ENCODE results near the gene TFPI.

The TFPI gene

DNA sequence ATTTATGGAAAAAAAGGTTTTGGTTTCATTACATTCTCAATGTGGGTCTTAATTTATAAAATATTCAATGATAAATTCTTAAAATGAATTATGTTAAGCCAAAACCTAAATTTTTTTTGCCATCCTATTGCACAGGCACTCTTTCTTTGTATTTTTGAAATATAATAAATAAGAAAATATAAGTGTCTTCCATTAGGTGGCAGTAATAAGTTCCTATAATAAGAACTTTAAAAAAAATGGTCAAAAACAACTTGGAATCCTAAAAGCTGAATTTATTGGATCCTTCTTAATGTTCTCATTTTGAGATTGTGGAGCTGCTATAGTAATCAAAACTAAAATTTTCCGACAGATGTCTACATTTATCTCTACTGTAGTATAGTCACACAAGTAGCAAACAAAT is 111.9 kb downstream of the TFPI start:
- in situ Hi-C loops (cut with HindIII; ENCODE audit: low sequenced_read_pairs) = no loop called here
- no peak overlapping the region for H3K4me3 ChIP-seq (ENCODE audit: low read depth, low read length)
- no peak for DNase-seq (ENCODE audit: low read depth)
- TF ChIP-seq, protein P1, sequence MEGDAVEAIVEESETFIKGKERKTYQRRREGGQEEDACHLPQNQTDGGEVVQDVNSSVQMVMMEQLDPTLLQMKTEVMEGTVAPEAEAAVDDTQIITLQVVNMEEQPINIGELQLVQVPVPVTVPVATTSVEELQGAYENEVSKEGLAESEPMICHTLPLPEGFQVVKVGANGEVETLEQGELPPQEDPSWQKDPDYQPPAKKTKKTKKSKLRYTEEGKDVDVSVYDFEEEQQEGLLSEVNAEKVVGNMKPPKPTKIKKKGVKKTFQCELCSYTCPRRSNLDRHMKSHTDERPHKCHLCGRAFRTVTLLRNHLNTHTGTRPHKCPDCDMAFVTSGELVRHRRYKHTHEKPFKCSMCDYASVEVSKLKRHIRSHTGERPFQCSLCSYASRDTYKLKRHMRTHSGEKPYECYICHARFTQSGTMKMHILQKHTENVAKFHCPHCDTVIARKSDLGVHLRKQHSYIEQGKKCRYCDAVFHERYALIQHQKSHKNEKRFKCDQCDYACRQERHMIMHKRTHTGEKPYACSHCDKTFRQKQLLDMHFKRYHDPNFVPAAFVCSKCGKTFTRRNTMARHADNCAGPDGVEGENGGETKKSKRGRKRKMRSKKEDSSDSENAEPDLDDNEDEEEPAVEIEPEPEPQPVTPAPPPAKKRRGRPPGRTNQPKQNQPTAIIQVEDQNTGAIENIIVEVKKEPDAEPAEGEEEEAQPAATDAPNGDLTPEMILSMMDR (IDR thresholded peaks at IDR 0.05; ENCODE audit: low read depth, low read length, missing control alignments) = no peak

DNA sequence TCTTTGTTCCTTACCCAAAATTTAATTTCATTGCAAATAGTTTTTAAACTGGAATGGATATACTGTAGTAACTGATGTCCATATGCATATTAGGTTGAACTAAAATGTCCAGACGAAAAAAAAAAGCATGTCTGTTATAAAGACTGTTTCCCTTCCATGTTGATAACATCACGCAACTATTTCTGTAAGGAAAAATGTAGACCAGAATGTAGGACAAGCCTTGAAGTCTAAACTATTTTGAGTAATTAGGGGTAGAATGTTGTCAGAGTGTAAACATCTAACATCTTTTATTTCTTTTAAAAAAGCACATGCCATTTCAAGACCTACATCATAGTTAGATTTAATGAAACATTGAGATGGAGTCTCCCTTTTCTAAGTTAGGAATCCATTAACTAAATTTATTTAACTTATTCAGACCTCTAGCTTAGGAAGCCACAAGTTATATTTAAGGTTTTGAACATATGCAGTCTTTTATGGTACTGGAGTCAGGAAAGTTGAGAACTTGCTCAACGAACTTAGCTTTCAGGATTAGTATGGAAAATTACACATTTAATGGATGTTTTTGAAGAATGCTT is 114.0 kb downstream of the TFPI start:
- in situ Hi-C loops (cut with HindIII; ENCODE audit: low sequenced_read_pairs) = no loop called here

DNA sequence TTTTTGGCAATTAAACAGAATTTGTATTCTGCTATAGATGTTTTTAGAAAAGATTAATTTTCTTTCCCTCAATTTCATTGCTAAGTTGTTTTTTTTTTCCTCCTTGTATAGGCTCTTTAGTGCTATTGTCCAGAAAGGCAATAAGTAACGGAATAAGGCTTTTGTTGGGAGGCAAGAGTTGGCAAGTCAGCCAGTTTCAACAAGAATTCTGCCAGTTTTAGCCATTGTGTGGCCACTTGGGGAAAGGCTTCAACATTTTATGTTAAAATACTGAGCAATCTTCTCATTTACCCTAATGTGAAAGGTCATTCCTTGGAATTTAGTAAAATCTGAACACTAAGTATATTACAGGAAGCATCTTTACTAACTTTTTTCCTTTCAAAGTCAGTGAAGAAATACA is 115.8 kb downstream of the TFPI start:
- no peak for DNase-seq (ENCODE audit: low read depth)
- in situ Hi-C loops (cut with HindIII; ENCODE audit: low sequenced_read_pairs) = no loop called here
- H3K4me3 ChIP-seq (ENCODE audit: low read depth, low read length) = no peak overlapping the region
- TF ChIP-seq, protein P1 (IDR thresholded peaks at IDR 0.05; ENCODE audit: low read depth, low read length, missing control alignments) = no peak

More for the DNA sequence above, 114.0 kb downstream of the TFPI start:
- H3K4me3 ChIP-seq (ENCODE audit: low read depth, low read length) = no peak overlapping the region
- DNase-seq (ENCODE audit: low read depth) = no peak
- TF ChIP-seq, protein P1 (IDR thresholded peaks at IDR 0.05; ENCODE audit: low read depth, low read length, missing control alignments) = no peak

DNA sequence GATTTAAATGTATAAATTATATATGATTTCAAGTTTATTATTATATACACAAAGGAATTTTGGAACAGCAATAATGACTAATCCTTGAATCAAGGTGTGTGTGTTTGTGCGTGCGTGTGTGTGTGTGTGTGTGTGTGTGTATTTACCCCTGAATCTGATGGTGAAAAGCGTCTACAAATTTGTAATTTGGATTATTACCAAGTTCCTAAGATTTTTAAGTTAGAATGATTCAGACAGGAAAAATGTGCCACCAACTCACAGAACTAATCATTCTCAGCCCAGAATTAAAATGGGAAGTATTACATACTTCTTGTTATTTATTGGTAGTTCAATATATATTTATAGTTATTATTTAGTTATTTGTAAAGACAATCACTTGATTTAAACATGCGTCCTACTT is 118.5 kb downstream of the TFPI start:
- TF ChIP-seq, protein P1 (IDR thresholded peaks at IDR 0.05; ENCODE audit: low read depth, low read length, missing control alignments) = no peak
- no peak for DNase-seq (ENCODE audit: low read depth)
- no peak overlapping the region for H3K4me3 ChIP-seq (ENCODE audit: low read depth, low read length)
- in situ Hi-C loops (cut with HindIII; ENCODE audit: low sequenced_read_pairs) = no loop called here

DNA sequence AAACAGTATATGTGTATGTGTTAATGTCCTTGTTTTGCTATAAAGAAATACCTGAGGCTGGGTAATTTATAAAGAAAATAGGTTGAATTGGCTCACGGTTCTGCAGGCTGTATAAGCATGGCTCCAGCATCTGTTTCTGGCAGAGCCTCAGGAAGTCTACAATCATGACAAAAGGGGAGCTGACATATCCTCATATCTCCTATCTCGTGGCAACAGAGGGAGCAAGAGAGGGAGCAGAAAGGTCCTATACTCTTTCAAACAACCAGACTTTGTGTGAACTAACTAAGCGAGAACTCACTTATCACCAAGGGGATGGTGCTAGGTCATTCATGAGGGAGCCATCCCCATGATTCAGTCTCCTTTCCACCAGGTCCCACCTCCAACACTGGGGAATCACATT is 119.2 kb downstream of the TFPI start:
- in situ Hi-C loops (cut with HindIII; ENCODE audit: low sequenced_read_pairs) = no loop called here
- TF ChIP-seq, protein P1 (IDR thresholded peaks at IDR 0.05; ENCODE audit: low read depth, low read length, missing control alignments) = no peak
- H3K4me3 ChIP-seq (ENCODE audit: low read depth, low read length) = no peak overlapping the region

DNA sequence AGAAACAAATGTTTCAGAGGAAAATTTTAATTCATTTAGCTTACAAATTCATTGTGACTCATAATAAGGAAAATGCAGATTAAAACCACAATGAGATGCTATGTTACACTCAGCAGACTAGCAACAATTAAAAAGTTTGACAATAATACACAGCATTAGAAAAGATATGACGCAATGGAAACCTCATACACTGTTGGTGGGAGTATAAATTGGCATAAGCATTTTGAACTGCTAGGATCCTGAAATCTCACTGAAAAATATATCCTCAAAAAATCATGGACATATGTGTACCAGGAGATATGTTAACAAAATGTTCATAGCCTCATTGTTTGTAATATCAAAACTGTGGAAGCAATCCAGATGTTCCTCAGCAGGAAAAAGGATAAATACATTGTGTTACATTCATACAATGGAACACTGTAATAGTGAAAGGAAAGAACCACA is 119.9 kb downstream of the TFPI start:
- in situ Hi-C loops (cut with HindIII; ENCODE audit: low sequenced_read_pairs) = no loop called here
- TF ChIP-seq, protein P1 (IDR thresholded peaks at IDR 0.05; ENCODE audit: low read depth, low read length, missing control alignments) = no peak
- no peak overlapping the region for H3K4me3 ChIP-seq (ENCODE audit: low read depth, low read length)
- peak; percentile 69 for DNase-seq (ENCODE audit: low read depth)

More for the DNA sequence above, 119.2 kb downstream of the TFPI start:
- DNase-seq (ENCODE audit: low read depth) = no peak

Measured in astrocyte of the cerebellum (primary cell).